ENCODE data around the gene MAD2L2. TPM values are rescaled to one million over a fixed set of nuclear protein-coding genes. Genes with fewer than 3 reads are reported as not detected.
A peak's percentile ranks its signal among the peaks of the same experiment; 100 is the strongest.

The MAD2L2 gene
- total and polyA plus RNA-seq, 9 of the 15 experiments (the other 6 are each of a cell fraction or from before 2014, with no cell fraction given) = 12.4 to 286 (median 143) TPM

DNA sequence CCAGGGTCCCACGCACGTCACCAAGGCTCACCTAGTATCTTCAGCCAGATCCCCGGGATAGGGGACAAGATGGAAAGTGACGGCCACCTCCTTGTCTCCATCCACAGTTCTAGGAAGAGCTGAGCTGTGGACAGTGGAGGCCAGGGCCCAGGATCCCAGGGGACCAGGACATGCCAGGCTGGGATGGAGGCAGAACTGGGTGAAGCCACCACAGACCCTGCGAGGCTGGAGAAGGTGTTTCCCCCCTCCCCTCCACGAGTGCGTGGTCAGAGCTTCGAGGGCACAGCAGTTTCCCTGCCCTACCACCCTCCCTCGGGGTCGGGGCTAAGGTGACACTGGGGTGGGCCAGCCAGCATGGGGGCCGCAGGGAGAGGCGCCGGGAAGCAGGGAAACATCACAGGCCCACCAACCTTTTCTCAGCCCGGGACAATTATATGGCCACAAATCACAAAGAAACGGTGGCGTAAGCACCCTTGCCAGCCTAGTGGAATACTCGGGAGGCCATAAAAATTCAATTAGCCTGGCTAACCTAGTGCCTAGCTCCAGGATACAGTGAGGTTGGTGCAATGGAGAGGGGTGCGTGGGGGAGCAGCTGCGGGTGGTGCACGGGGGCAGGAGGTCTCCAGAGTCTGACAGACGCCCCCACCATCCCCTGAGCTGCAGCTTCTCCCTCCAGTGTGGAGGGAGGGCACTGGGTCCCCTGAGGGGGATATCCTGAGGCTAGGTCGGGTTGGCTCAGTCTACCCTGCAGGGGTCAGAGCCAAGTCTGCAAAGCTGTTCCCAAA, 23.9 kb upstream of the MAD2L2 start (continued):
- TF ChIP-seq ZNF282 (CRISPR knock-in tag; IDR thresholded peaks at IDR 0.05) (no peak), GATA2 (CRISPR knock-in tag; IDR thresholded peaks at IDR 0.05) (no peak)

DNA sequence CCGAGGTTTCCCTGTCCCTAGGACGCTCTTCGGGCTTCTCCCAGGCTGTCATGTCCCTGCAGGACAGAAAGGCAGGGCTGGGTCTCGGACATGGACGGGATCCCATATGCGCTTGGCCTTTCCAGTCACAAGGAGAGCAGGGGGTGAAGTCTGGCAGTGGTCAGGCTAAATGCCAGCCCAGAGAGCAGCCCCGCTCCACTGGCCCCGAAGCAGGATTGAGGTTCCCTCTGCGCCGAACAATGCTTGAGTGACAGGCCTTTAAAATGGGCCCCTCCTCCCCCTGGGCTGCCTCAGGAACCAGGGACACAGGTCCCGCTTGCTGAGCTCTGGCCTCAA, 23.2 kb upstream of the MAD2L2 start:
- POLR2A ChIA-PET = interaction anchor here (0.8 to 1.6 kb wide), 2 partner anchors 11 to 22 kb away, joined by 3 to 6 read pairs; no protein-coding TSS in a partner anchor
- no peak for ATAC-seq
- H2AFZ ChIP-seq (ENCODE audit: low read depth, low read length) = peak overlapping the region; percentile 29
- no peak overlapping the region for H3K27ac ChIP-seq (ENCODE audit: extremely low read depth, low read depth, low read length)
- in situ Hi-C loops (cut with MboI) = no loop called here
- H3K79me2 ChIP-seq (ENCODE audit: control insufficient read depth, insufficient read depth, low read length) = no peaks in the 10 kb centered on the region
- no peaks in the 10 kb centered on the region for H3K36me3 ChIP-seq (ENCODE audit: control insufficient read depth, insufficient read depth, low read length)
- H3K9me3 ChIP-seq (replicated peaks; ENCODE audit: control insufficient read depth, insufficient read depth, low read depth, low read length) = no peaks in the 10 kb centered on the region
- DNase-seq (ENCODE audit: extremely low read depth in 1 of 4, low spot score in 3 of 4) = no peak
- WGBS (ENCODE audit: insufficient coverage, low coverage, missing lambda C conversion rate) = 40% methylated on average over 11 of the region's 11 CpGs
- H3K27me3 ChIP-seq (ENCODE audit: control insufficient read depth in 2 of 2, insufficient read depth in 2 of 2, low read length in 2 of 2) = peaks cover 2 to 16% of the 10 kb centered on the region in 2 experiments; a peak in 3 of 5 replicates
- H3K4me2 ChIP-seq (ENCODE audit: insufficient read depth, low read length) = no peak overlapping the region
- H3K9me1 ChIP-seq (ENCODE audit: control insufficient read depth, insufficient read depth, low read length) = no peaks in the 10 kb centered on the region
- CTCF ChIA-PET (ENCODE audit: low intra/inter-chr PET ratio) = no interaction called here
- no peak for FAIRE-seq
- no peaks in the 10 kb centered on the region for H4K20me1 ChIP-seq (replicated peaks; ENCODE audit: control insufficient read depth, insufficient read depth, low read length)
- peak overlapping the region in 1 of 2 experiments; percentile 80; a peak in 2 of 4 replicates for H3K9ac ChIP-seq (ENCODE audit: insufficient read depth in 1 of 2, low read depth in 2 of 2, low read length in 2 of 2)
- BruUV-seq (replicated peaks) = no TSS peak
- no peak overlapping the region for H3K4me3 ChIP-seq
- intact Hi-C loops (cut with micrococcal nuclease) = no loop called here
- TF ChIP-seq, protein P1, sequence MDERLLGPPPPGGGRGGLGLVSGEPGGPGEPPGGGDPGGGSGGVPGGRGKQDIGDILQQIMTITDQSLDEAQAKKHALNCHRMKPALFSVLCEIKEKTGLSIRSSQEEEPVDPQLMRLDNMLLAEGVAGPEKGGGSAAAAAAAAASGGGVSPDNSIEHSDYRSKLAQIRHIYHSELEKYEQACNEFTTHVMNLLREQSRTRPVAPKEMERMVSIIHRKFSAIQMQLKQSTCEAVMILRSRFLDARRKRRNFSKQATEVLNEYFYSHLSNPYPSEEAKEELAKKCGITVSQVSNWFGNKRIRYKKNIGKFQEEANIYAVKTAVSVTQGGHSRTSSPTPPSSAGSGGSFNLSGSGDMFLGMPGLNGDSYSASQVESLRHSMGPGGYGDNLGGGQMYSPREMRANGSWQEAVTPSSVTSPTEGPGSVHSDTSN (CRISPR knock-in tag; IDR thresholded peaks at IDR 0.05; ENCODE audit: low read depth) = peak; percentile 54; the same call in 1 of the 2 replicates
- TF ChIP-seq, protein P1 (tag; conservative IDR thresholded peaks at IDR 0.05; ENCODE audit: low read depth) = no peak; the same call in 1 of the 2 replicates
- TF ChIP-seq, protein P2, sequence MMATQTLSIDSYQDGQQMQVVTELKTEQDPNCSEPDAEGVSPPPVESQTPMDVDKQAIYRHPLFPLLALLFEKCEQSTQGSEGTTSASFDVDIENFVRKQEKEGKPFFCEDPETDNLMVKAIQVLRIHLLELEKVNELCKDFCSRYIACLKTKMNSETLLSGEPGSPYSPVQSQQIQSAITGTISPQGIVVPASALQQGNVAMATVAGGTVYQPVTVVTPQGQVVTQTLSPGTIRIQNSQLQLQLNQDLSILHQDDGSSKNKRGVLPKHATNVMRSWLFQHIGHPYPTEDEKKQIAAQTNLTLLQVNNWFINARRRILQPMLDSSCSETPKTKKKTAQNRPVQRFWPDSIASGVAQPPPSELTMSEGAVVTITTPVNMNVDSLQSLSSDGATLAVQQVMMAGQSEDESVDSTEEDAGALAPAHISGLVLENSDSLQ (IDR thresholded peaks at IDR 0.05) = peak; percentile 94
- TF ChIP-seq, protein P3, sequence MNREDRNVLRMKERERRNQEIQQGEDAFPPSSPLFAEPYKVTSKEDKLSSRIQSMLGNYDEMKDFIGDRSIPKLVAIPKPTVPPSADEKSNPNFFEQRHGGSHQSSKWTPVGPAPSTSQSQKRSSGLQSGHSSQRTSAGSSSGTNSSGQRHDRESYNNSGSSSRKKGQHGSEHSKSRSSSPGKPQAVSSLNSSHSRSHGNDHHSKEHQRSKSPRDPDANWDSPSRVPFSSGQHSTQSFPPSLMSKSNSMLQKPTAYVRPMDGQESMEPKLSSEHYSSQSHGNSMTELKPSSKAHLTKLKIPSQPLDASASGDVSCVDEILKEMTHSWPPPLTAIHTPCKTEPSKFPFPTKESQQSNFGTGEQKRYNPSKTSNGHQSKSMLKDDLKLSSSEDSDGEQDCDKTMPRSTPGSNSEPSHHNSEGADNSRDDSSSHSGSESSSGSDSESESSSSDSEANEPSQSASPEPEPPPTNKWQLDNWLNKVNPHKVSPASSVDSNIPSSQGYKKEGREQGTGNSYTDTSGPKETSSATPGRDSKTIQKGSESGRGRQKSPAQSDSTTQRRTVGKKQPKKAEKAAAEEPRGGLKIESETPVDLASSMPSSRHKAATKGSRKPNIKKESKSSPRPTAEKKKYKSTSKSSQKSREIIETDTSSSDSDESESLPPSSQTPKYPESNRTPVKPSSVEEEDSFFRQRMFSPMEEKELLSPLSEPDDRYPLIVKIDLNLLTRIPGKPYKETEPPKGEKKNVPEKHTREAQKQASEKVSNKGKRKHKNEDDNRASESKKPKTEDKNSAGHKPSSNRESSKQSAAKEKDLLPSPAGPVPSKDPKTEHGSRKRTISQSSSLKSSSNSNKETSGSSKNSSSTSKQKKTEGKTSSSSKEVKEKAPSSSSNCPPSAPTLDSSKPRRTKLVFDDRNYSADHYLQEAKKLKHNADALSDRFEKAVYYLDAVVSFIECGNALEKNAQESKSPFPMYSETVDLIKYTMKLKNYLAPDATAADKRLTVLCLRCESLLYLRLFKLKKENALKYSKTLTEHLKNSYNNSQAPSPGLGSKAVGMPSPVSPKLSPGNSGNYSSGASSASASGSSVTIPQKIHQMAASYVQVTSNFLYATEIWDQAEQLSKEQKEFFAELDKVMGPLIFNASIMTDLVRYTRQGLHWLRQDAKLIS (CRISPR knock-in tag; IDR thresholded peaks at IDR 0.05) = no peak
- peaks cover 25 to 58% of the 10 kb centered on the region in 2 experiments for H3K4me1 ChIP-seq (replicated peaks in 1 of 2; ENCODE audit: control insufficient read depth in 2 of 2, insufficient read depth in 2 of 2, low read length in 2 of 2)
